ENCODE measurements around the gene OR6C68. TPM values are rescaled to one million over a fixed set of nuclear protein-coding genes. Genes with fewer than 3 reads are reported as not detected.

OR6C68 gene
- total and polyA plus RNA-seq, 2 of the 4 experiments (the other 2 are of a cell fraction): not detected

- ChIA-PET POLR2A (ENCODE audit: unreplicated experiment) (no interaction called here), CTCF (no interaction called here)
- Histone ChIP-seq H3K18ac (ENCODE audit: low read depth, low read length) (no peak overlapping the region), H3K4me1 (ENCODE audit: control insufficient read depth, insufficient read depth, low read length) (no peaks in the 10 kb centered on the region), H4K5ac (ENCODE audit: low read depth, low read length) (no peak overlapping the region), H3K36me3 (ENCODE audit: control insufficient read depth, insufficient read depth, low read length) (no peaks in the 10 kb centered on the region), H2AK5ac (ENCODE audit: low read depth, low read length) (no peak overlapping the region), H2AFZ (replicated peaks; ENCODE audit: low read length, poor library complexity) (no peak overlapping the region), H3K9ac (ENCODE audit: low read depth, low read length) (no peak overlapping the region), H4K20me1 (ENCODE audit: insufficient read depth, low read length) (no peaks in the 10 kb centered on the region), H3K4ac (ENCODE audit: low read depth, low read length) (no peak overlapping the region), H4K91ac (ENCODE audit: insufficient read depth, low read depth, low read length) (no peak overlapping the region), H3K23ac (ENCODE audit: low read depth, low read length) (no peak overlapping the region), H2BK20ac (ENCODE audit: low read depth, low read length) (no peak overlapping the region), H3K27me3 (ENCODE audit: control insufficient read depth, insufficient read depth, low read length) (no peaks in the 10 kb centered on the region), H3K14ac (replicated peaks; ENCODE audit: low read depth, low read length) (no peak overlapping the region), H3K9me1 (ENCODE audit: insufficient read depth, low read length) (no peaks in the 10 kb centered on the region), H2BK120ac (ENCODE audit: low read depth, low read length) (no peak overlapping the region), H3K56ac (ENCODE audit: extremely low read depth, insufficient read depth, low read length) (no peak overlapping the region), H3K9me3 (ENCODE audit: control insufficient read depth, insufficient read depth, low read length) (no peaks in the 10 kb centered on the region), H3K79me1 (ENCODE audit: low read depth in 1 of 2, low read length in 2 of 2) (no peaks in the 10 kb centered on the region), H3K4me3 (ENCODE audit: insufficient read depth, low read depth, low read length) (no peak overlapping the region), H3K4me2 (ENCODE audit: low read depth, low read length) (no peak overlapping the region), H2AK9ac (replicated peaks; ENCODE audit: low read depth, low read length, poor library complexity) (no peak overlapping the region), H2BK5ac (ENCODE audit: low read depth, low read length, poor library complexity, severe bottlenecking) (no peak overlapping the region), H4K8ac (ENCODE audit: low read depth in 2 of 2, low read length in 2 of 2) (no peak overlapping the region), H3K27ac (ENCODE audit: insufficient read depth, low read length) (no peak overlapping the region), H2BK15ac (ENCODE audit: low read depth, low read length) (no peak overlapping the region)
- WGBS, 2 experiments (ENCODE audit: extremely low coverage in 2 of 2, insufficient read length in 1 of 2): 60% methylated on average over 3 of the region's 5 CpGs; no CpG with 5 or more reads in 1 of the 2 experiments
- ATAC-seq (ENCODE audit: low read depth) (no peak), DNase-seq (no peak)
- TF ChIP-seq ELK1 (IDR thresholded peaks at IDR 0.05; ENCODE audit: borderline replicate concordance, low read depth, low read length): no peak
- no peak for TF ChIP-seq CHD1 (IDR thresholded peaks at IDR 0.05; ENCODE audit: low read depth, low read length)
- no peak for TF ChIP-seq MAZ (IDR thresholded peaks at IDR 0.05; ENCODE audit: borderline replicate concordance, low read depth, low read length)
- TF ChIP-seq CTCF (conservative IDR thresholded peaks at IDR 0.05; ENCODE audit: low read depth, low read length): no peak
- TF ChIP-seq SMC3 (IDR thresholded peaks at IDR 0.05; ENCODE audit: low read depth, low read length): no peak
- TF ChIP-seq NFE2L2 (IDR thresholded peaks at IDR 0.05; ENCODE audit: low read depth, low read length): no peak
- no peak for TF ChIP-seq RCOR1 (IDR thresholded peaks at IDR 0.05; ENCODE audit: insufficient replicate concordance, low read length)
- no peak for TF ChIP-seq FOS (IDR thresholded peaks at IDR 0.05; ENCODE audit: low read depth, low read length)
- no peak for TF ChIP-seq CEBPB (IDR thresholded peaks at IDR 0.05; ENCODE audit: low read depth, low read length)
- TF ChIP-seq USF2 (IDR thresholded peaks at IDR 0.05; ENCODE audit: low read depth, low read length): no peak
- no peak for TF ChIP-seq MAFK (IDR thresholded peaks at IDR 0.05; ENCODE audit: low read depth, low read length)
- no peak for TF ChIP-seq POLR2A (IDR thresholded peaks at IDR 0.05; ENCODE audit: low read depth, low read length)
- no peak for TF ChIP-seq BHLHE40 (IDR thresholded peaks at IDR 0.05; ENCODE audit: low read depth, low read length)
- TF ChIP-seq MXI1 (IDR thresholded peaks at IDR 0.05; ENCODE audit: borderline replicate concordance, low read depth, low read length): no peak
- in situ Hi-C loops (cut with MboI; ENCODE audit: low sequenced_read_pairs) (no loop called here), dilution Hi-C loops (cut with HindIII; ENCODE audit: low sequenced_read_pairs, unreplicated experiment) (no loop called here), intact Hi-C loops (cut with micrococcal nuclease) (no loop called here)
- no TSS peak for BruUV-seq (replicated peaks)
Measured at GRCh38 chr12:55495490-55495889, 3.3 kb downstream of the OR6C68 start.
